Left lung (tissue), 10 donors: ENCODE results near the gene ATAD3C. TPM values are rescaled to one million over a fixed set of nuclear protein-coding genes. Genes with fewer than 3 reads are reported as not detected.
"Not testable (repeated sequence)": the region's sequence is repeated elsewhere in the genome, so short reads cannot be mapped to it uniquely, and the experiment has no call there.

Experiments used
- ATAC-seq: fragments of 200-7000 bp; cut with Tn5 transposase; one replicate; pipeline ENCODE4 v1.9.1; 2020; ENCODE audit warnings: moderate library complexity
- DNase-seq, 4 donors: peaks; one replicate each; pipeline ENCODE4 v3.0.0-alpha.2; 2013 to 2020
- H3K27ac ChIP-seq, 2 donors: fragments of 200-600 bp; sonication (generic) in 1 of 2; one replicate each; pipeline versions ENCODE4 v1.5.0 to v1.8.0; 2020 to 2021
- H3K27me3 ChIP-seq, 2 donors: fragments of 200-600 bp; sonication (generic) in 1 of 2; one replicate each; pipeline versions ENCODE4 v1.5.0 to v1.8.0; 2020 to 2021
- H3K36me3 ChIP-seq, 2 donors: fragments of 200-600 bp; sonication (generic) in 1 of 2; one replicate each; pipeline versions ENCODE4 v1.5.0 to v1.8.0; 2020 to 2021
- H3K4me1 ChIP-seq, 2 donors: fragments of 200-600 bp; one replicate each; pipeline ENCODE4 v1.8.0; 2021
- H3K4me3 ChIP-seq, 2 donors: fragments of 200-600 bp; sonication (generic) in 1 of 2; one replicate each; pipeline versions ENCODE4 v1.5.0 to v1.8.0; 2020 to 2021; ENCODE audit warnings: mild to moderate bottlenecking in 1 of 2
- H3K9me3 ChIP-seq, 2 donors: fragments of 200-600 bp; sonication (generic) in 1 of 2; one replicate each; pipeline versions ENCODE4 v1.5.0 to v1.8.0; 2020 to 2021
- CTCF ChIP-seq, 2 donors: fragments of 200-600 bp; sonication (generic) in 1 of 2; IDR thresholded peaks; one replicate each; pipeline versions ENCODE4 v1.5.0 to v1.8.0; 2021; ENCODE audit warnings: antibody characterized with exemption in 2 of 2
- intact Hi-C, 2 donors: fragments of 100-400 bp; cut with DNase I; formaldehyde crosslinking; loops; one replicate each; pipeline versions ENCODE4 v1.11.2 to v1.14.2; 2022
- polyA plus RNA-seq, 6 donors: library from polyadenylated mRNA; unstranded; fragments of 120-200 nt; gene quantifications; one replicate each; pipeline ENCODE4 v1.2.1, GENCODE V29; 2013; ENCODE audit not compliant: insufficient read length in 6 of 6
- total RNA-seq, 2 donors: library from RNA; stranded (reverse); fragmentation: NEBNext Ultra II Directional; extraction: Animal tissue kit (Norgen Biotek cat#: 25700); gene quantifications; one replicate each; pipeline ENCODE4 v1.2.1, GENCODE V29; 2021
- donor health status: DM: no; HTN: yes; CAD: no.
- donor health status: DM: no; HTN: no; CAD: no.

ATAD3C gene
- total and polyA plus RNA-seq, 8 donors, result 0.88 to 14.9 (median 4.0) TPM

GRCh38 chr1:1517973-1518620, 68.6 kb downstream of the ATAD3C start:
- peaks cover 0 to 55% of the 10 kb centered on the region in 2 donors for H3K36me3 ChIP-seq
- DNase-seq, result no peak
- no peaks in the 10 kb centered on the region for H3K27me3 ChIP-seq
- H3K9me3 ChIP-seq, result no peaks in the 10 kb centered on the region
- no peak for ATAC-seq
- peaks cover 0 to 5% of the 10 kb centered on the region in 2 donors for H3K4me1 ChIP-seq
- no peak for TF ChIP-seq CTCF (IDR thresholded peaks at IDR 0.05)
- no peak overlapping the region for H3K27ac ChIP-seq
- H3K4me3 ChIP-seq, result no peak overlapping the region
- intact Hi-C loops, result loop anchor here in 1 of 2 donors (5.0 kb wide), 1 partner anchor 41 kb away; no protein-coding TSS in a partner anchor

GRCh38 chr1:1518621-1519007, 69.1 kb downstream of the ATAD3C start:
- peaks cover 0 to 61% of the 10 kb centered on the region in 2 donors for H3K36me3 ChIP-seq
- not testable (repeated sequence) for H3K4me1 ChIP-seq, H3K27me3 ChIP-seq, ATAC-seq, H3K9me3 ChIP-seq, DNase-seq, H3K4me3 ChIP-seq, H3K27ac ChIP-seq
- intact Hi-C loops, result loop anchor here in 1 of 2 donors (5.0 kb wide), 1 partner anchor 41 kb away; no protein-coding TSS in a partner anchor

Other genes starting within 250 kb of the ATAD3C start
- gene TNFRSF18, start 243.1 kb upstream of the ATAD3C start, total RNA-seq, result 1 to 10 TPM; 1.1 to 1.3 TPM
- gene TNFRSF18, start 243.1 kb upstream of the ATAD3C start, polyA plus RNA-seq, result under 1 TPM; 0.38 to 0.73 (median 0.51) TPM
- gene TNFRSF4, start 235.5 kb upstream of the ATAD3C start, total RNA-seq, result 1 to 10 TPM; 2.8 to 3.5 TPM
- gene TNFRSF4, start 235.5 kb upstream of the ATAD3C start, polyA plus RNA-seq, result 1 to 10 TPM; 2.0 to 4.5 (median 2.9) TPM
- gene SDF4, start 217.7 kb upstream of the ATAD3C start, total RNA-seq, result 100 to 1,000 TPM; 152 to 166 TPM
- 100 to 1,000 TPM in 2 of 6 donors, 10 to 100 TPM in 4; 86.7 to 124 (median 97.5) TPM for gene SDF4, start 217.7 kb upstream of the ATAD3C start, polyA plus RNA-seq
- gene B3GALT6, start 217.5 kb upstream of the ATAD3C start, total RNA-seq, result 10 to 100 TPM; 12.6 to 25.2 TPM
- gene B3GALT6, start 217.5 kb upstream of the ATAD3C start, polyA plus RNA-seq, result 10 to 100 TPM; 13.2 to 21.4 (median 17.8) TPM
- 1 to 10 TPM; 1.2 to 2.2 TPM for gene C1QTNF12, start 203.0 kb upstream of the ATAD3C start, total RNA-seq
- 1 to 10 TPM in 2 of 6 donors, under 1 TPM in 4; 0.52 to 1.4 (median 0.78) TPM for gene C1QTNF12, start 203.0 kb upstream of the ATAD3C start, polyA plus RNA-seq
- 10 to 100 TPM; 42.8 to 53.1 TPM for gene UBE2J2, start 175.8 kb upstream of the ATAD3C start, total RNA-seq
- gene UBE2J2, start 175.8 kb upstream of the ATAD3C start, polyA plus RNA-seq, result 10 to 100 TPM; 45.1 to 68.6 (median 52.1) TPM
- 1 to 10 TPM; 2.1 to 4.3 TPM for gene SCNN1D, start 169.3 kb upstream of the ATAD3C start, total RNA-seq
- 10 to 100 TPM in 3 of 6 donors, 1 to 10 TPM in 3; 5.9 to 13.1 (median 9.4) TPM for gene SCNN1D, start 169.3 kb upstream of the ATAD3C start, polyA plus RNA-seq
- 10 to 100 TPM; 56.4 to 60.2 TPM for gene ACAP3, start 141.8 kb upstream of the ATAD3C start, total RNA-seq
- gene ACAP3, start 141.8 kb upstream of the ATAD3C start, polyA plus RNA-seq, result 10 to 100 TPM; 30.8 to 73.6 (median 41.1) TPM
- 10 to 100 TPM; 17.4 to 18.3 TPM for gene PUSL1, start 141.1 kb upstream of the ATAD3C start, total RNA-seq
- gene PUSL1, start 141.1 kb upstream of the ATAD3C start, polyA plus RNA-seq, result 10 to 100 TPM in 1 of 6 donors, 1 to 10 TPM in 5; 4.3 to 10.9 (median 7.8) TPM
- gene INTS11, start 125.0 kb upstream of the ATAD3C start, total RNA-seq, result 10 to 100 TPM; 67.0 to 90.4 TPM
- gene INTS11, start 125.0 kb upstream of the ATAD3C start, polyA plus RNA-seq, result 100 to 1,000 TPM; 106 to 166 (median 127) TPM
- gene CPTP, start 124.9 kb upstream of the ATAD3C start, total RNA-seq, result 10 to 100 TPM; 24.5 to 25.2 TPM
- 10 to 100 TPM; 10.6 to 17.6 (median 13.5) TPM for gene CPTP, start 124.9 kb upstream of the ATAD3C start, polyA plus RNA-seq
- gene TAS1R3, start 118.4 kb upstream of the ATAD3C start, total RNA-seq, result under 1 TPM; 0.20 to 0.37 TPM
- gene TAS1R3, start 118.4 kb upstream of the ATAD3C start, polyA plus RNA-seq, result under 1 TPM; 0.23 to 0.75 (median 0.41) TPM
- gene DVL1, start 100.3 kb upstream of the ATAD3C start, total RNA-seq, result 10 to 100 TPM; 67.4 to 81.2 TPM
- gene DVL1, start 100.3 kb upstream of the ATAD3C start, polyA plus RNA-seq, result 10 to 100 TPM; 20.6 to 41.4 (median 28.5) TPM
- gene MXRA8, start 91.1 kb upstream of the ATAD3C start, total RNA-seq, result 100 to 1,000 TPM in 1 of 2 donors, 10 to 100 TPM in 1; 78.3 to 129 TPM
- gene MXRA8, start 91.1 kb upstream of the ATAD3C start, polyA plus RNA-seq, result 100 to 1,000 TPM; 113 to 151 (median 143) TPM
- 100 to 1,000 TPM in 1 of 2 donors, 10 to 100 TPM in 1; 99.3 to 127 TPM for gene AURKAIP1, start 74.5 kb upstream of the ATAD3C start, total RNA-seq
- 10 to 100 TPM; 36.9 to 64.0 (median 48.2) TPM for gene AURKAIP1, start 74.5 kb upstream of the ATAD3C start, polyA plus RNA-seq
- gene CCNL2, start 50.4 kb upstream of the ATAD3C start, total RNA-seq, result 100 to 1,000 TPM; 142 to 161 TPM
- 100 to 1,000 TPM; 250 to 405 (median 339) TPM for gene CCNL2, start 50.4 kb upstream of the ATAD3C start, polyA plus RNA-seq
- 100 to 1,000 TPM in 1 of 2 donors, 10 to 100 TPM in 1; 69.5 to 103 TPM for gene MRPL20, start 42.4 kb upstream of the ATAD3C start, total RNA-seq
- gene MRPL20, start 42.4 kb upstream of the ATAD3C start, polyA plus RNA-seq, result 100 to 1,000 TPM in 3 of 6 donors, 10 to 100 TPM in 3; 90.8 to 145 (median 99.8) TPM
- gene ANKRD65, start 28.4 kb upstream of the ATAD3C start, total RNA-seq, result 10 to 100 TPM; 18.4 to 35.2 TPM
- 10 to 100 TPM; 25.7 to 41.6 (median 31.7) TPM for gene ANKRD65, start 28.4 kb upstream of the ATAD3C start, polyA plus RNA-seq
- gene VWA1, start 14.0 kb upstream of the ATAD3C start, total RNA-seq, result 100 to 1,000 TPM; 113 to 147 TPM
- gene VWA1, start 14.0 kb upstream of the ATAD3C start, polyA plus RNA-seq, result 100 to 1,000 TPM in 1 of 6 donors, 10 to 100 TPM in 5; 50.0 to 104 (median 60.9) TPM
- 10 to 100 TPM; 19.4 to 30.7 TPM for gene ATAD3B, start 22.1 kb downstream of the ATAD3C start, total RNA-seq
- 10 to 100 TPM; 14.5 to 24.1 (median 18.3) TPM for gene ATAD3B, start 22.1 kb downstream of the ATAD3C start, polyA plus RNA-seq
- gene ATAD3A, start 62.5 kb downstream of the ATAD3C start, total RNA-seq, result 10 to 100 TPM; 27.1 to 37.8 TPM
- 10 to 100 TPM; 12.1 to 27.8 (median 17.7) TPM for gene ATAD3A, start 62.5 kb downstream of the ATAD3C start, polyA plus RNA-seq
- gene TMEM240, start 90.9 kb downstream of the ATAD3C start, total RNA-seq, result 1 to 10 TPM; 2.6 to 3.5 TPM
- gene TMEM240, start 90.9 kb downstream of the ATAD3C start, polyA plus RNA-seq, result 1 to 10 TPM; 3.7 to 6.9 (median 4.6) TPM
- gene SSU72, start 125.2 kb downstream of the ATAD3C start, total RNA-seq, result 100 to 1,000 TPM; 120 to 141 TPM
- gene SSU72, start 125.2 kb downstream of the ATAD3C start, polyA plus RNA-seq, result 10 to 100 TPM; 65.2 to 87.9 (median 69.2) TPM
- gene FNDC10, start 150.4 kb downstream of the ATAD3C start, total RNA-seq, result 10 to 100 TPM in 1 of 2 donors, 1 to 10 TPM in 1; 7.7 to 12.2 TPM
- gene FNDC10, start 150.4 kb downstream of the ATAD3C start, polyA plus RNA-seq, result 1 to 10 TPM; 1.2 to 2.9 (median 2.1) TPM
- 10 to 100 TPM; 55.3 to 73.5 TPM for gene MIB2, start 165.8 kb downstream of the ATAD3C start, total RNA-seq
- gene MIB2, start 165.8 kb downstream of the ATAD3C start, polyA plus RNA-seq, result 100 to 1,000 TPM in 1 of 6 donors, 10 to 100 TPM in 5; 43.2 to 118 (median 61.4) TPM
- 10 to 100 TPM; 43.5 to 56.7 TPM for gene MMP23B, start 182.5 kb downstream of the ATAD3C start, total RNA-seq
- 10 to 100 TPM; 31.9 to 96.9 (median 58.8) TPM for gene MMP23B, start 182.5 kb downstream of the ATAD3C start, polyA plus RNA-seq
- 10 to 100 TPM; 16.3 to 23.2 TPM for gene CDK11B, start 209.3 kb downstream of the ATAD3C start, total RNA-seq
- gene CDK11B, start 209.3 kb downstream of the ATAD3C start, polyA plus RNA-seq, result 10 to 100 TPM; 39.5 to 46.8 (median 40.8) TPM
- 10 to 100 TPM; 45.7 to 55.4 TPM for gene SLC35E2B, start 243.1 kb downstream of the ATAD3C start, total RNA-seq
- gene SLC35E2B, start 243.1 kb downstream of the ATAD3C start, polyA plus RNA-seq, result 100 to 1,000 TPM in 1 of 6 donors, 10 to 100 TPM in 5; 74.1 to 109 (median 91.3) TPM